SK-N-SH treated with all-trans-retinoic acid at 6 μM for 48 hours (cell line): ENCODE data around the gene LAMA3.

Source experiments
- BACH2 ChIP-seq: fragments of 250-450 bp; sonication (Bioruptor Pico); IDR thresholded peaks from 2 replicates; pipeline ENCODE4 v1.9.0; 2021; ENCODE audit warnings: mild to moderate bottlenecking, borderline replicate concordance
- CSDC2 ChIP-seq: fragments of 250-450 bp; sonication (Bioruptor Pico); IDR thresholded peaks from 2 replicates; pipeline ENCODE4 v1.5.0; 2020; ENCODE audit warnings: mild to moderate bottlenecking, moderate library complexity
- ISL1 ChIP-seq: fragments of 250-450 bp; sonication (Bioruptor Pico); IDR thresholded peaks from 2 replicates; pipeline ENCODE4 v2.1.2; 2022; ENCODE audit warnings: mild to moderate bottlenecking, moderate library complexity
- PPARA ChIP-seq: fragments of 250-450 bp; sonication (Bioruptor Pico); IDR thresholded peaks from 2 replicates; pipeline ENCODE4 v1.5.0; 2020; ENCODE audit warnings: mild to moderate bottlenecking, borderline replicate concordance
- TOX ChIP-seq: fragments of 250-450 bp; sonication (Bioruptor Pico); IDR thresholded peaks from 2 replicates; pipeline ENCODE4 v1.8.0; 2021; ENCODE audit warnings: mild to moderate bottlenecking, moderate library complexity, borderline replicate concordance
- ZFP3 ChIP-seq: fragments of 250-450 bp; sonication (Bioruptor Pico); IDR thresholded peaks from 2 replicates; pipeline ENCODE4 v1.5.0; 2020; ENCODE audit warnings: mild to moderate bottlenecking, moderate library complexity
- TF ChIP-seq, protein P1 (sequence below): fragments of 250-450 bp; sonication (Bioruptor Pico); IDR thresholded peaks from 2 replicates; pipeline ENCODE4 v1.5.1; 2021; ENCODE audit warnings: mild to moderate bottlenecking, moderate library complexity

- TF ChIP-seq PPARA (no peak), CSDC2 (CRISPR knock-in tag) (no peak), ZFP3 (CRISPR knock-in tag) (no peak), BACH2 (CRISPR knock-in tag) (no peak), ISL1 (no peak), TOX (no peak)
- TF ChIP-seq, protein P1, sequence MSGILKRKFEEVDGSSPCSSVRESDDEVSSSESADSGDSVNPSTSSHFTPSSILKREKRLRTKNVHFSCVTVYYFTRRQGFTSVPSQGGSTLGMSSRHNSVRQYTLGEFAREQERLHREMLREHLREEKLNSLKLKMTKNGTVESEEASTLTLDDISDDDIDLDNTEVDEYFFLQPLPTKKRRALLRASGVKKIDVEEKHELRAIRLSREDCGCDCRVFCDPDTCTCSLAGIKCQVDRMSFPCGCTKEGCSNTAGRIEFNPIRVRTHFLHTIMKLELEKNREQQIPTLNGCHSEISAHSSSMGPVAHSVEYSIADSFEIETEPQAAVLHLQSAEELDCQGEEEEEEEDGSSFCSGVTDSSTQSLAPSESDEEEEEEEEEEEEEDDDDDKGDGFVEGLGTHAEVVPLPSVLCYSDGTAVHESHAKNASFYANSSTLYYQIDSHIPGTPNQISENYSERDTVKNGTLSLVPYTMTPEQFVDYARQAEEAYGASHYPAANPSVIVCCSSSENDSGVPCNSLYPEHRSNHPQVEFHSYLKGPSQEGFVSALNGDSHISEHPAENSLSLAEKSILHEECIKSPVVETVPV (CRISPR knock-in tag) = no peak
These were observed 267.2 kb downstream of the LAMA3 start for GRCh38 chr18:23956483-23956882.
